BE2C (cell line): ENCODE measurements around the gene PEX10.

Experiments
- DNase-seq: peaks from one replicate; pipeline ENCODE4 v3.0.0-alpha.2; 2020
- H3K27me3 ChIP-seq: fragments of 250-450 bp; sonication (Bioruptor Pico); 2 replicates; pipeline ENCODE4 v1.5.1; 2020; ENCODE audit warnings: mild to moderate bottlenecking
- H3K36me3 ChIP-seq: fragments of 250-450 bp; sonication (Bioruptor Pico); 2 replicates; pipeline ENCODE4 v1.5.1; 2020; ENCODE audit warnings: mild to moderate bottlenecking
- H3K4me1 ChIP-seq: fragments of 250-450 bp; sonication (Bioruptor Pico); 2 replicates; pipeline ENCODE4 v1.5.1; 2020
- H3K4me3 ChIP-seq: 2 replicates; pipeline ENCODE4 v1.5.1; 2011; ENCODE audit warnings: low read depth, low read length
- H3K9me3 ChIP-seq: fragments of 250-450 bp; sonication (Bioruptor Pico); 2 replicates; pipeline ENCODE4 v1.5.1; 2020
- CTCF ChIP-seq: IDR thresholded peaks from 2 replicates; pipeline ENCODE4 v1.5.1; 2012; ENCODE audit warnings: mild to moderate bottlenecking, low read depth, low read length

PEX10 gene

GRCh38 chr1:2412773-2413494, 570 bp upstream of the PEX10 start:
- DNase-seq = no peak
- peak overlapping the region; percentile 59 for H3K4me3 ChIP-seq
- H3K4me1 ChIP-seq = peaks cover 4% of the 10 kb centered on the region; the same call in 1 of the 2 replicates
- H3K9me3 ChIP-seq = no peaks in the 10 kb centered on the region
- TF ChIP-seq CTCF = no peak
- H3K27me3 ChIP-seq = no peaks in the 10 kb centered on the region
- H3K36me3 ChIP-seq = no peaks in the 10 kb centered on the region

GRCh38 chr1:2411801-2412394, 466 bp downstream of the PEX10 start:
- peaks cover 4% of the 10 kb centered on the region; the same call in 1 of the 2 replicates for H3K4me1 ChIP-seq
- H3K36me3 ChIP-seq = no peaks in the 10 kb centered on the region
- no peak for TF ChIP-seq CTCF

DNA sequence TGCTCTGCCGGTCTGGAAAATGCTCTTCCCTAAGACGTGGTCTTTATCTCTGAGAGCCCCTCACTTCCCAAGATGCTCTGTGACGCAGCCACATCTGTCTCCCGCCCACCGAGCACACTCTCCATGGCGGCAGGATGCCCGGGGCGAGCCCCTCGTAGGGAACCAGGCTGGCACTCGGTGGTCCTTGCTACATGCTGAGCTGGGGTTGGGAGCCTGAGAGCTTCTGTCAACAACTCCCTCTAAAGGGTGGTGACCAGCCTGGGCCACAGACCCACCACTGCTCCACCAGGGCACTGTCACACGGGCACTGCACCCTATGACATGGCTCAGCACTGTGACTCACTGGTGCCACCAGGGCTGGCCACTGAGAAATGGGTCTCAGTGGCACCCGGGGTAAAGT, 2.6 kb downstream of the PEX10 start:
- Histone ChIP-seq H3K9me3 (no peaks in the 10 kb centered on the region), H3K4me1 (peaks cover 4% of the 10 kb centered on the region; the same call in 1 of the 2 replicates), H3K27me3 (no peaks in the 10 kb centered on the region), H3K4me3 (no peak overlapping the region), H3K36me3 (no peaks in the 10 kb centered on the region; the same call in 1 of the 2 replicates)
- DNase-seq = no peak
- TF ChIP-seq CTCF = no peak

More at GRCh38 chr1:2411801-2412394, 466 bp downstream of the PEX10 start:
- H3K27me3 ChIP-seq = no peaks in the 10 kb centered on the region
- H3K9me3 ChIP-seq = no peaks in the 10 kb centered on the region
- DNase-seq = no peak
- H3K4me3 ChIP-seq = peak overlapping the region; percentile 67

- no peaks in the 10 kb centered on the region for H3K27me3 ChIP-seq
- no peak for TF ChIP-seq CTCF
Measured at GRCh38 chr1:2408859-2409276, 3.5 kb downstream of the PEX10 start.

GRCh38 chr1:2408456-2408855, 3.9 kb downstream of the PEX10 start:
- H3K27me3 ChIP-seq = no peaks in the 10 kb centered on the region
- no peak for TF ChIP-seq CTCF
- H3K9me3 ChIP-seq = no peaks in the 10 kb centered on the region
- no peak overlapping the region for H3K4me3 ChIP-seq
- H3K4me1 ChIP-seq = no peaks in the 10 kb centered on the region
- H3K36me3 ChIP-seq = peaks cover 3% of the 10 kb centered on the region
- DNase-seq = no peak

More at GRCh38 chr1:2408859-2409276, 3.5 kb downstream of the PEX10 start:
- Histone ChIP-seq H3K4me1 (no peaks in the 10 kb centered on the region; the same call in 1 of the 2 replicates), H3K36me3 (peaks cover 3% of the 10 kb centered on the region), H3K9me3 (no peaks in the 10 kb centered on the region), H3K4me3 (no peak overlapping the region)
- DNase-seq = no peak

DNA sequence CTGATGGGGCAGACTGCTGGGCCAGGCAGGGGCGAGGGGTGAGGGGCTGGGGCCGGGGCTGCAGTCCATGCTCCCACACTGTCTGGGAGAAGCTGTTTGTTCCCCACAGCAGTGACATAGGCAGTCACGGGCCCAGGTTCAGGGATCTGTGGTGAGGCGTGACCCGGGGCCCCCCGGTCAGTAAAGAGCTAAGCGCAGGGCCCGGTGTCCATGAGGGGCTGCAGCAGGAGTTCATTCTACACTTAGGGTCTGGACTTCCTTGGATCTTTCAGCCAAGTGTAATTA, 4.4 kb downstream of the PEX10 start:
- H3K4me3 ChIP-seq = no peak overlapping the region
- H3K27me3 ChIP-seq = no peaks in the 10 kb centered on the region
- no peaks in the 10 kb centered on the region for H3K9me3 ChIP-seq
- H3K36me3 ChIP-seq = peaks cover 3% of the 10 kb centered on the region
- no peaks in the 10 kb centered on the region for H3K4me1 ChIP-seq
- TF ChIP-seq CTCF = no peak
- DNase-seq = no peak
